Stomach smooth muscle (tissue), 2 donors: Measurements from ENCODE around the gene ANO2.

Experiments
- H3K27ac ChIP-seq: one replicate; pipeline ENCODE4 v1.7.0; 2013; ENCODE audit warnings: mild to moderate bottlenecking, low read length, inconsistent platforms
- H3K27me3 ChIP-seq, 2 donors: one replicate each; pipeline ENCODE4 v1.7.0; 2013; ENCODE audit warnings: low read length in 2 of 2; ENCODE audit not compliant: insufficient read depth in 2 of 2, control insufficient read depth in 1 of 2
- H3K36me3 ChIP-seq, 2 donors: one replicate each; pipeline ENCODE4 v1.7.0; 2013; ENCODE audit warnings: low read length in 2 of 2; ENCODE audit not compliant: control insufficient read depth in 2 of 2, insufficient read depth in 2 of 2
- H3K4me1 ChIP-seq: one replicate; pipeline ENCODE4 v1.7.0; 2013; ENCODE audit warnings: low read length; ENCODE audit not compliant: control insufficient read depth, insufficient read depth
- H3K4me3 ChIP-seq, 2 donors: one replicate each; pipeline ENCODE4 v1.7.0; 2013; ENCODE audit warnings: low read length in 2 of 2
- H3K9ac ChIP-seq, 2 donors: one replicate each; pipeline ENCODE4 v1.7.0; 2013; ENCODE audit warnings: low read length in 2 of 2, mild to moderate bottlenecking in 1 of 2
- H3K9me3 ChIP-seq, 2 donors: one replicate each; pipeline ENCODE4 v1.7.0; 2013; ENCODE audit warnings: low read length in 2 of 2; ENCODE audit not compliant: control insufficient read depth in 2 of 2
- donor health status: healthy.
- donor health status: Pancreatic carcinoma.

ANO2 gene

GRCh38 chr12:5963515-5963914, 18.5 kb upstream of the ANO2 start:
- H3K4me3 ChIP-seq, result no peak overlapping the region

GRCh38 chr12:5960783-5961182, 15.7 kb upstream of the ANO2 start:
- Histone ChIP-seq H3K4me1 (no peaks in the 10 kb centered on the region), H3K9me3 (no peaks in the 10 kb centered on the region), H3K9ac (no peak overlapping the region), H3K27ac (no peak overlapping the region), H3K36me3 (no peaks in the 10 kb centered on the region), H3K27me3 (no peaks in the 10 kb centered on the region), H3K4me3 (no peak overlapping the region)

More at GRCh38 chr12:5963515-5963914, 18.5 kb upstream of the ANO2 start:
- Histone ChIP-seq H3K4me1 (no peaks in the 10 kb centered on the region), H3K27ac (no peak overlapping the region), H3K36me3 (no peaks in the 10 kb centered on the region), H3K9me3 (no peaks in the 10 kb centered on the region), H3K9ac (no peak overlapping the region), H3K27me3 (no peaks in the 10 kb centered on the region)

- Histone ChIP-seq H3K4me3 (no peak overlapping the region), H3K9ac (no peak overlapping the region), H3K9me3 (no peaks in the 10 kb centered on the region), H3K27ac (no peak overlapping the region), H3K4me1 (no peaks in the 10 kb centered on the region), H3K36me3 (no peaks in the 10 kb centered on the region), H3K27me3 (no peaks in the 10 kb centered on the region)
These were observed 11.9 kb upstream of the ANO2 start for GRCh38 chr12:5956987-5957386.

- Histone ChIP-seq H3K4me3 (no peak overlapping the region), H3K36me3 (no peaks in the 10 kb centered on the region), H3K9ac (no peak overlapping the region), H3K9me3 (no peaks in the 10 kb centered on the region), H3K27me3 (peaks cover 3 to 5% of the 10 kb centered on the region in 2 donors), H3K4me1 (no peaks in the 10 kb centered on the region), H3K27ac (no peak overlapping the region)
These were observed 9.6 kb upstream of the ANO2 start for GRCh38 chr12:5954661-5955060.

- no peak overlapping the region for H3K9ac ChIP-seq
- H3K4me3 ChIP-seq, result no peak overlapping the region
- H3K27me3 ChIP-seq, result peaks cover 4 to 7% of the 10 kb centered on the region in 2 donors
- no peak overlapping the region for H3K27ac ChIP-seq
- no peaks in the 10 kb centered on the region for H3K4me1 ChIP-seq
- H3K9me3 ChIP-seq, result no peaks in the 10 kb centered on the region
- H3K36me3 ChIP-seq, result no peaks in the 10 kb centered on the region
These were observed 9.0 kb upstream of the ANO2 start for GRCh38 chr12:5953835-5954586.

GRCh38 chr12:5952031-5952430, 7.0 kb upstream of the ANO2 start:
- no peaks in the 10 kb centered on the region for H3K9me3 ChIP-seq
- peaks cover 11 to 14% of the 10 kb centered on the region in 2 donors for H3K27me3 ChIP-seq
- no peak overlapping the region for H3K9ac ChIP-seq
- no peak overlapping the region for H3K27ac ChIP-seq
- no peaks in the 10 kb centered on the region for H3K36me3 ChIP-seq
- H3K4me1 ChIP-seq, result no peaks in the 10 kb centered on the region
- H3K4me3 ChIP-seq, result no peak overlapping the region

GRCh38 chr12:5948696-5949095, 3.6 kb upstream of the ANO2 start:
- Histone ChIP-seq H3K27me3 (peaks cover 30 to 33% of the 10 kb centered on the region in 2 donors), H3K9me3 (no peaks in the 10 kb centered on the region), H3K9ac (no peak overlapping the region), H3K36me3 (no peaks in the 10 kb centered on the region), H3K27ac (no peak overlapping the region), H3K4me3 (no peak overlapping the region), H3K4me1 (peaks cover 9% of the 10 kb centered on the region)

GRCh38 chr12:5947006-5947405, 1.9 kb upstream of the ANO2 start:
- H3K27ac ChIP-seq, result no peak overlapping the region
- H3K9me3 ChIP-seq, result no peaks in the 10 kb centered on the region
- no peaks in the 10 kb centered on the region for H3K36me3 ChIP-seq
- H3K27me3 ChIP-seq, result peaks cover 30 to 33% of the 10 kb centered on the region in 2 donors
- H3K9ac ChIP-seq, result no peak overlapping the region
- peaks cover 9% of the 10 kb centered on the region for H3K4me1 ChIP-seq
- no peak overlapping the region for H3K4me3 ChIP-seq

GRCh38 chr12:5946388-5946787, 1.3 kb upstream of the ANO2 start:
- Histone ChIP-seq H3K27me3 (peaks cover 30 to 33% of the 10 kb centered on the region in 2 donors), H3K9me3 (no peaks in the 10 kb centered on the region), H3K9ac (no peak overlapping the region), H3K36me3 (no peaks in the 10 kb centered on the region), H3K4me3 (no peak overlapping the region), H3K4me1 (peaks cover 9% of the 10 kb centered on the region), H3K27ac (no peak overlapping the region)

- Histone ChIP-seq H3K27ac (no peak overlapping the region), H3K36me3 (no peaks in the 10 kb centered on the region), H3K4me1 (peaks cover 9% of the 10 kb centered on the region), H3K9ac (peak overlapping the region in 1 of 2 donors; percentile 19), H3K4me3 (peak overlapping the region; percentile 70), H3K27me3 (peaks cover 24 to 31% of the 10 kb centered on the region in 2 donors), H3K9me3 (peaks cover 0 to 2% of the 10 kb centered on the region in 2 donors)
These were observed 380 bp downstream of the ANO2 start for GRCh38 chr12:5944688-5945070.

- no peak overlapping the region for H3K27ac ChIP-seq
- peaks cover 0 to 4% of the 10 kb centered on the region in 2 donors for H3K9me3 ChIP-seq
- no peak overlapping the region for H3K9ac ChIP-seq
- peaks cover 9% of the 10 kb centered on the region for H3K4me1 ChIP-seq
- H3K27me3 ChIP-seq, result peaks cover 23 to 29% of the 10 kb centered on the region in 2 donors
- no peak overlapping the region for H3K4me3 ChIP-seq
- H3K36me3 ChIP-seq, result no peaks in the 10 kb centered on the region
These were observed 1.0 kb downstream of the ANO2 start for GRCh38 chr12:5944053-5944452.
